HL-60 (cell line): ENCODE measurements around the gene PPP2R5C.

Experiments
- POLR2AphosphoS5 ChIP-seq: IDR thresholded peaks from 2 replicates; pipeline ENCODE4 v1.6.1; 2012; ENCODE audit warnings: low read depth
- TF ChIP-seq, protein P1 (sequence below): IDR thresholded peaks from one replicate; pipeline ENCODE4 v1.5.1; 2011; ENCODE audit warnings: low read length, control low read depth, inconsistent platforms; ENCODE audit not compliant: insufficient read depth
- TF ChIP-seq, protein P2 (sequence below): IDR thresholded peaks from 2 replicates; pipeline ENCODE4 v1.6.1; 2012; ENCODE audit warnings: low read depth; ENCODE audit not compliant: insufficient replicate concordance

DNA sequence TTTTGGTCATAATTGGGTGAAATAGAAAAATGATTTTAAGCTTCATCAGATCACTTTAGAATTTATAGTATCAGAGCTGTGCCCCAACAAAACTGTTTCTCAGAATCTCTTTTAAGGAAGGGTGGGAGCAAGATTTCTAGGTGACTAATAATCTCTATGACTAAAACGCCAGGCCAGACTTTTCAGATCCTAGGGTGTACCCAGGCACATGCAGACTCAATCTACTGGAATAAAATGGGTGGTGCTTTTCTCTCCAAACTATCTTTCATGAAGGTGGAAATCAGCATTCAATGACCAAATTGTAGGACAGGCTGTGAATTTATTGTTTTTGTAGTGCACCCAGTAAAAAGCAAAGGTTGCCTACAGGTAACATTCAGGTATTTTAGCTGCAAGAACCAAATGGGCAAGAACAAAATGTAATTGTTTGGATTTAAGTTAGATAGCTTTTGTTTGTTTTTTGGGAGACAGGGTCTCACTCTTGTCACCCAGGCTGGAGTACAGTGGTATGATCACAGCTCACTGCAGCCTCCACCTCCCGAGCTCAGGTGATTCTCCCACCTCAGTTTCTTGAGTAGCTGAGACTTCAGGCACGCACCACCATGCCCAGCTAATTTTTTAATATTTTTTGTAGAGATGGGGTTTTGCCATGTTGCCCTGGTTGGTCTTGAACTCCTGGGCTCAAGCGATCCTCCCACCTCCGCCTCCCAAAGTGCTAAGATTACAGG lies 49.5 kb downstream of the PPP2R5C start:
- TF ChIP-seq, protein P1, sequence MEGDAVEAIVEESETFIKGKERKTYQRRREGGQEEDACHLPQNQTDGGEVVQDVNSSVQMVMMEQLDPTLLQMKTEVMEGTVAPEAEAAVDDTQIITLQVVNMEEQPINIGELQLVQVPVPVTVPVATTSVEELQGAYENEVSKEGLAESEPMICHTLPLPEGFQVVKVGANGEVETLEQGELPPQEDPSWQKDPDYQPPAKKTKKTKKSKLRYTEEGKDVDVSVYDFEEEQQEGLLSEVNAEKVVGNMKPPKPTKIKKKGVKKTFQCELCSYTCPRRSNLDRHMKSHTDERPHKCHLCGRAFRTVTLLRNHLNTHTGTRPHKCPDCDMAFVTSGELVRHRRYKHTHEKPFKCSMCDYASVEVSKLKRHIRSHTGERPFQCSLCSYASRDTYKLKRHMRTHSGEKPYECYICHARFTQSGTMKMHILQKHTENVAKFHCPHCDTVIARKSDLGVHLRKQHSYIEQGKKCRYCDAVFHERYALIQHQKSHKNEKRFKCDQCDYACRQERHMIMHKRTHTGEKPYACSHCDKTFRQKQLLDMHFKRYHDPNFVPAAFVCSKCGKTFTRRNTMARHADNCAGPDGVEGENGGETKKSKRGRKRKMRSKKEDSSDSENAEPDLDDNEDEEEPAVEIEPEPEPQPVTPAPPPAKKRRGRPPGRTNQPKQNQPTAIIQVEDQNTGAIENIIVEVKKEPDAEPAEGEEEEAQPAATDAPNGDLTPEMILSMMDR: no peak
- no peak for TF ChIP-seq POLR2AphosphoS5
- TF ChIP-seq, protein P2, sequence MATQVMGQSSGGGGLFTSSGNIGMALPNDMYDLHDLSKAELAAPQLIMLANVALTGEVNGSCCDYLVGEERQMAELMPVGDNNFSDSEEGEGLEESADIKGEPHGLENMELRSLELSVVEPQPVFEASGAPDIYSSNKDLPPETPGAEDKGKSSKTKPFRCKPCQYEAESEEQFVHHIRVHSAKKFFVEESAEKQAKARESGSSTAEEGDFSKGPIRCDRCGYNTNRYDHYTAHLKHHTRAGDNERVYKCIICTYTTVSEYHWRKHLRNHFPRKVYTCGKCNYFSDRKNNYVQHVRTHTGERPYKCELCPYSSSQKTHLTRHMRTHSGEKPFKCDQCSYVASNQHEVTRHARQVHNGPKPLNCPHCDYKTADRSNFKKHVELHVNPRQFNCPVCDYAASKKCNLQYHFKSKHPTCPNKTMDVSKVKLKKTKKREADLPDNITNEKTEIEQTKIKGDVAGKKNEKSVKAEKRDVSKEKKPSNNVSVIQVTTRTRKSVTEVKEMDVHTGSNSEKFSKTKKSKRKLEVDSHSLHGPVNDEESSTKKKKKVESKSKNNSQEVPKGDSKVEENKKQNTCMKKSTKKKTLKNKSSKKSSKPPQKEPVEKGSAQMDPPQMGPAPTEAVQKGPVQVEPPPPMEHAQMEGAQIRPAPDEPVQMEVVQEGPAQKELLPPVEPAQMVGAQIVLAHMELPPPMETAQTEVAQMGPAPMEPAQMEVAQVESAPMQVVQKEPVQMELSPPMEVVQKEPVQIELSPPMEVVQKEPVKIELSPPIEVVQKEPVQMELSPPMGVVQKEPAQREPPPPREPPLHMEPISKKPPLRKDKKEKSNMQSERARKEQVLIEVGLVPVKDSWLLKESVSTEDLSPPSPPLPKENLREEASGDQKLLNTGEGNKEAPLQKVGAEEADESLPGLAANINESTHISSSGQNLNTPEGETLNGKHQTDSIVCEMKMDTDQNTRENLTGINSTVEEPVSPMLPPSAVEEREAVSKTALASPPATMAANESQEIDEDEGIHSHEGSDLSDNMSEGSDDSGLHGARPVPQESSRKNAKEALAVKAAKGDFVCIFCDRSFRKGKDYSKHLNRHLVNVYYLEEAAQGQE: no peak
